Astrocyte (in vitro differentiated cells and primary cell): Measurements from ENCODE around the gene THOC2.

Experiments
- CTCF ChIP-seq: IDR thresholded peaks from 2 replicates; pipeline ENCODE4 v1.5.1; 2011; ENCODE audit warnings: low read depth, mild to moderate bottlenecking, inconsistent platforms, low read length, moderate library complexity; ENCODE audit not compliant: insufficient read depth
- EZH2 ChIP-seq: IDR thresholded peaks from 2 replicates; pipeline ENCODE4 v1.6.1; 2012; ENCODE audit warnings: mild to moderate bottlenecking, low read length, inconsistent platforms; ENCODE audit not compliant: insufficient read depth

GRCh38 chrX:123685232-123685631 lies 47.6 kb downstream of the THOC2 start:
- TF ChIP-seq CTCF (no peak), EZH2 (no peak)
